ENCODE data around the gene REXO4. TPM values are rescaled to one million over a fixed set of nuclear protein-coding genes. Genes with fewer than 3 reads are reported as not detected.
A peak's percentile ranks its signal among the peaks of the same experiment; 100 is the strongest.

The REXO4 gene
- total RNA-seq, 4 donors from 2014 or later, result 20.9 to 28.3 (median 22.2) TPM

- 87% methylated on average over 21 of the region's 22 CpGs for WGBS
- Histone ChIP-seq H3K27ac (no peak overlapping the region), H3K4me3 (no peak overlapping the region), H3K27me3 (no peaks in the 10 kb centered on the region), H3K9me3 (no peaks in the 10 kb centered on the region), H3K36me3 (peaks cover 6% of the 10 kb centered on the region), H3K4me1 (peaks cover 12% of the 10 kb centered on the region)
- no peak for DNase-seq (ENCODE audit: low spot score in 2 of 2)
- TF ChIP-seq POLR2A (IDR thresholded peaks at IDR 0.05) (no peak), POLR2AphosphoS5 (IDR thresholded peaks at IDR 0.05) (no peak), CTCF (IDR thresholded peaks at IDR 0.05) (no peak), EP300 (IDR thresholded peaks at IDR 0.05) (no peak)
Observed at GRCh38 chr9:133463234-133463863, 45.5 kb upstream of the REXO4 start.

- no peaks in the 10 kb centered on the region for H3K27me3 ChIP-seq
- DNase-seq (ENCODE audit: low spot score in 2 of 2), result no peak
- TF ChIP-seq CTCF (IDR thresholded peaks at IDR 0.05) (no peak), POLR2A (IDR thresholded peaks at IDR 0.05) (no peak), POLR2AphosphoS5 (IDR thresholded peaks at IDR 0.05) (no peak), EP300 (IDR thresholded peaks at IDR 0.05) (no peak)
- peaks cover 4% of the 10 kb centered on the region for H3K36me3 ChIP-seq
- peaks cover 12% of the 10 kb centered on the region for H3K4me1 ChIP-seq
- 84% methylated on average over 4 of the region's 4 CpGs for WGBS
- H3K9me3 ChIP-seq, result no peaks in the 10 kb centered on the region
- H3K4me3 ChIP-seq, result no peak overlapping the region
- H3K27ac ChIP-seq, result no peak overlapping the region
Observed at GRCh38 chr9:133461975-133462374, 44.2 kb upstream of the REXO4 start.

- H3K27ac ChIP-seq, result peak overlapping the region; percentile 88
- WGBS, result 31% methylated on average over 13 of the region's 30 CpGs
- peaks cover 12% of the 10 kb centered on the region for H3K4me1 ChIP-seq
- peak in 1 of 2 donors; percentile 87 for DNase-seq (ENCODE audit: low spot score in 2 of 2)
- H3K36me3 ChIP-seq, result peaks cover 4% of the 10 kb centered on the region
- H3K9me3 ChIP-seq, result no peaks in the 10 kb centered on the region
- TF ChIP-seq POLR2A (IDR thresholded peaks at IDR 0.05), result no peak
- TF ChIP-seq CTCF (IDR thresholded peaks at IDR 0.05), result no peak
- no peak for TF ChIP-seq POLR2AphosphoS5 (IDR thresholded peaks at IDR 0.05)
- TF ChIP-seq EP300 (IDR thresholded peaks at IDR 0.05), result no peak
- H3K4me3 ChIP-seq, result peak overlapping the region; percentile 85
- no peaks in the 10 kb centered on the region for H3K27me3 ChIP-seq
Observed at GRCh38 chr9:133460405-133461175, 42.8 kb upstream of the REXO4 start.

- WGBS, result 2% methylated on average over 6 of the region's 86 CpGs
- peaks cover 12% of the 10 kb centered on the region for H3K4me1 ChIP-seq
- peak; percentile 97 to 98 for DNase-seq (ENCODE audit: low spot score in 2 of 2)
- peak within 1 kb of the TSS; percentile 88 for H3K27ac ChIP-seq
- TF ChIP-seq POLR2A (IDR thresholded peaks at IDR 0.05) (peak in 1 of 2 donors; percentile 27), EP300 (IDR thresholded peaks at IDR 0.05) (no peak), CTCF (IDR thresholded peaks at IDR 0.05) (no peak), POLR2AphosphoS5 (IDR thresholded peaks at IDR 0.05) (no peak)
- no peaks in the 10 kb centered on the region for H3K9me3 ChIP-seq
- H3K36me3 ChIP-seq, result peaks cover 4% of the 10 kb centered on the region
- no peaks in the 10 kb centered on the region for H3K27me3 ChIP-seq
- peak within 1 kb of the TSS; percentile 85 for H3K4me3 ChIP-seq
Observed at GRCh38 chr9:133459476-133460404, 41.9 kb upstream of the REXO4 start, which contains the start of gene CACFD1. TSS of gene CACFD1 (plus strand) at chr9:133459978. CDS start at chr9:133460067, 89 bp downstream.

Measured in suprapubic skin (tissue), 4 donors.